ENCODE results near the gene CCDC33. TPM values are rescaled to one million over a fixed set of nuclear protein-coding genes. Genes with fewer than 3 reads are reported as not detected.

The CCDC33 gene
- polyA plus RNA-seq, 1 of the 3 experiments (the other 2 are of a cell fraction): 4.0 TPM

GRCh38 chr15:74216949-74217348 is 19.2 kb upstream of the CCDC33 start:
- no peak overlapping the region for H3K27ac ChIP-seq (ENCODE audit: low read depth in 2 of 2, low read length in 1 of 2)
- no peak overlapping the region for H3K4me3 ChIP-seq (ENCODE audit: low read depth in 2 of 2, low read length in 1 of 2)
- DNase-seq: no peak
- H2AFZ ChIP-seq (ENCODE audit: low read depth): no peak overlapping the region
- TF ChIP-seq MXI1 (IDR thresholded peaks at IDR 0.05; ENCODE audit: low read depth, low read length) (no peak), IRF3 (IDR thresholded peaks at IDR 0.05; ENCODE audit: low read depth, low read length) (no peak), TAF1 (IDR thresholded peaks at IDR 0.05; ENCODE audit: borderline replicate concordance, low read depth, low read length) (no peak), RCOR1 (IDR thresholded peaks at IDR 0.05; ENCODE audit: low read length) (no peak), USF1 (IDR thresholded peaks at IDR 0.05; ENCODE audit: borderline replicate concordance, low read depth) (no peak), CHD2 (IDR thresholded peaks at IDR 0.05; ENCODE audit: low read length, partially characterized antibody) (no peak), YY1 (IDR thresholded peaks at IDR 0.05; ENCODE audit: low read depth) (no peak), POLR2AphosphoS5 (IDR thresholded peaks at IDR 0.05; ENCODE audit: low read depth, low read length) (no peak), FOSL2 (IDR thresholded peaks at IDR 0.05; ENCODE audit: borderline replicate concordance, low read depth) (no peak), EP300 (IDR thresholded peaks at IDR 0.05; ENCODE audit: borderline replicate concordance in 1 of 2, low read depth in 1 of 2, low read length in 1 of 2) (no peak), TCF12 (IDR thresholded peaks at IDR 0.05) (no peak), TEAD4 (IDR thresholded peaks at IDR 0.05; ENCODE audit: borderline replicate concordance, insufficient read depth) (no peak), RAD21 (IDR thresholded peaks at IDR 0.05; ENCODE audit: low read length) (no peak), RFX5 (IDR thresholded peaks at IDR 0.05; ENCODE audit: low read length) (no peak), EZH2phosphoT487 (IDR thresholded peaks at IDR 0.05; ENCODE audit: borderline replicate concordance, low read depth) (no peak), JUND (IDR thresholded peaks at IDR 0.05) (no peak)
- H4K20me1 ChIP-seq (ENCODE audit: insufficient read depth): no peaks in the 10 kb centered on the region
- peaks cover 3% of the 10 kb centered on the region for H3F3A ChIP-seq (replicated peaks; ENCODE audit: insufficient read depth)
- H3K36me3 ChIP-seq (replicated peaks in 1 of 2; ENCODE audit: control insufficient read depth in 1 of 2, insufficient read depth in 2 of 2, low read length in 1 of 2): no peaks in the 10 kb centered on the region
- no peak overlapping the region for H3K9ac ChIP-seq
- peaks cover 23 to 28% of the 10 kb centered on the region in 2 experiments for H3K4me1 ChIP-seq (ENCODE audit: control insufficient read depth in 1 of 2, insufficient read depth in 2 of 2, low read depth in 1 of 2, low read length in 1 of 2)
- H3K4me2 ChIP-seq: no peak overlapping the region
- POLR2A ChIA-PET: no interaction called here
- CTCF ChIA-PET: interaction anchor here (0.7 to 1.5 kb wide), 4 partner anchors 11 to 91 kb away, joined by 3 to 4 read pairs (median 3); no protein-coding TSS in a partner anchor
- H3K79me2 ChIP-seq (ENCODE audit: insufficient read depth): no peaks in the 10 kb centered on the region
- 97% methylated on average over 3 of the region's 3 CpGs for WGBS (ENCODE audit: low lambda C conversion rate)
- H3K9me2 ChIP-seq: no peaks in the 10 kb centered on the region
- no peaks in the 10 kb centered on the region for H3K27me3 ChIP-seq (ENCODE audit: insufficient read depth)
- H3K9me3 ChIP-seq: no peaks in the 10 kb centered on the region
